Coronary artery (tissue), 2 donors: Measurements from ENCODE around the gene STAU1.
A peak's percentile ranks its signal among the peaks of the same experiment; 100 is the strongest.
"Not testable (repeated sequence)": the region's sequence is repeated elsewhere in the genome, so short reads cannot be mapped to it uniquely, and the experiment has no call there.

ENCODE experiments used
- DNase-seq: peaks from one replicate; pipeline ENCODE4 v3.0.0-alpha.2; 2017; ENCODE audit warnings: low spot score
- H3K27ac ChIP-seq, 2 donors: fragments of 200-600 bp; sonication (generic); one replicate each; pipeline ENCODE4 v1.5.1; 2016 to 2019
- H3K4me3 ChIP-seq: fragments of 200-600 bp; sonication (generic); 2 replicates; pipeline ENCODE4 v1.5.1; 2016; ENCODE audit warnings: mild to moderate bottlenecking, moderate library complexity
- CTCF ChIP-seq: fragments of 200-600 bp; sonication (generic); IDR thresholded peaks from one replicate; pipeline ENCODE4 v1.5.1; 2019; ENCODE audit warnings: antibody characterized with exemption

STAU1 gene

GRCh38 chr20:49169547-49169946 lies 18.6 kb downstream of the STAU1 start:
- Histone ChIP-seq H3K27ac (no peak overlapping the region), H3K4me3 (no peak overlapping the region)
- TF ChIP-seq CTCF: no peak
- no peak for DNase-seq

GRCh38 chr20:49168864-49169263 lies 19.3 kb downstream of the STAU1 start:
- H3K4me3 ChIP-seq, DNase-seq, H3K27ac ChIP-seq: not testable (repeated sequence)

GRCh38 chr20:49167811-49168507 lies 20.2 kb downstream of the STAU1 start:
- Histone ChIP-seq H3K27ac (peak overlapping the region; percentile 19 to 63), H3K4me3 (peak overlapping the region; percentile 35)
- TF ChIP-seq CTCF: no peak
- DNase-seq: no peak

- TF ChIP-seq CTCF: no peak
- no peak overlapping the region for H3K4me3 ChIP-seq
- peak overlapping the region; percentile 19 to 63 for H3K27ac ChIP-seq
- no peak for DNase-seq
Measured at GRCh38 chr20:49166534-49167449, 21.3 kb downstream of the STAU1 start.

- Histone ChIP-seq H3K27ac (no peak overlapping the region), H3K4me3 (no peak overlapping the region)
- no peak for DNase-seq
- no peak for TF ChIP-seq CTCF
Measured at GRCh38 chr20:49165611-49166010, 22.5 kb downstream of the STAU1 start.

- no peak for TF ChIP-seq CTCF
- no peak for DNase-seq
- Histone ChIP-seq H3K4me3 (no peak overlapping the region), H3K27ac (no peak overlapping the region)
Measured at GRCh38 chr20:49163696-49164095, 24.4 kb downstream of the STAU1 start.

- Histone ChIP-seq H3K27ac (no peak overlapping the region), H3K4me3 (no peak overlapping the region)
- no peak for DNase-seq
- TF ChIP-seq CTCF: no peak
Measured at GRCh38 chr20:49161428-49162152, 26.5 kb downstream of the STAU1 start.
